ENCODE data around the gene TTC29. TPM values are rescaled to one million over a fixed set of nuclear protein-coding genes. Genes with fewer than 3 reads are reported as not detected.

The TTC29 gene
- total and polyA plus RNA-seq, 2 experiments from 2014 or later, result 0.52 to 0.60 TPM

- DNase-seq (ENCODE audit: low spot score) (no peak), ATAC-seq (no peak)
- Histone ChIP-seq H3K27me3 (ENCODE audit: insufficient read depth) (no peaks in the 10 kb centered on the region), H4K20me1 (replicated peaks; ENCODE audit: insufficient read depth) (no peaks in the 10 kb centered on the region), H2AFZ (no peak overlapping the region), H3K36me3 (ENCODE audit: insufficient read depth) (no peaks in the 10 kb centered on the region), H3K9me2 (ENCODE audit: insufficient read depth) (no peaks in the 10 kb centered on the region), H3F3A (replicated peaks; ENCODE audit: low read depth) (no peaks in the 10 kb centered on the region), H3K27ac (ENCODE audit: low read depth) (no peak overlapping the region), H3K4me2 (no peak overlapping the region), H3K4me3 (no peak overlapping the region), H3K79me2 (replicated peaks; ENCODE audit: insufficient read depth) (no peaks in the 10 kb centered on the region), H3K4me1 (ENCODE audit: insufficient read depth) (no peaks in the 10 kb centered on the region)
- Mint-ChIP-seq H3K36me3 (ENCODE audit: low read depth) (no peaks in the 10 kb centered on the region), H3K9me3 (no peaks in the 10 kb centered on the region), H3K4me1 (no peaks in the 10 kb centered on the region), H3K27ac (no peak overlapping the region), H3K4me3 (no peak overlapping the region), H3K27me3 (ENCODE audit: insufficient read depth, low read depth, poor library complexity) (peaks cover 2% of the 10 kb centered on the region)
- TF ChIP-seq ZNF114 (CRISPR knock-in tag; IDR thresholded peaks at IDR 0.05) (no peak), CREB1 (CRISPR knock-in tag; IDR thresholded peaks at IDR 0.05; ENCODE audit: low read depth) (no peak), ZNF462 (CRISPR knock-in tag; IDR thresholded peaks at IDR 0.05) (no peak), STAT1 (IDR thresholded peaks at IDR 0.05; ENCODE audit: unreplicated experiment) (no peak), EZH2phosphoT487 (IDR thresholded peaks at IDR 0.05; ENCODE audit: unreplicated experiment) (no peak), POLR2AphosphoS5 (IDR thresholded peaks at IDR 0.05; ENCODE audit: low read depth) (no peak), ETS1 (IDR thresholded peaks at IDR 0.05) (no peak), EZH2 (IDR thresholded peaks at IDR 0.05; ENCODE audit: low read depth, unreplicated experiment) (no peak), NANOG (IDR thresholded peaks at IDR 0.05; ENCODE audit: borderline replicate concordance) (no peak), REST (IDR thresholded peaks at IDR 0.05; ENCODE audit: unreplicated experiment) (no peak), JUNB (IDR thresholded peaks at IDR 0.05; ENCODE audit: unreplicated experiment) (no peak), ZNF331 (CRISPR knock-in tag; IDR thresholded peaks at IDR 0.05; ENCODE audit: low read depth) (no peak)
- TF ChIP-seq, protein P1, sequence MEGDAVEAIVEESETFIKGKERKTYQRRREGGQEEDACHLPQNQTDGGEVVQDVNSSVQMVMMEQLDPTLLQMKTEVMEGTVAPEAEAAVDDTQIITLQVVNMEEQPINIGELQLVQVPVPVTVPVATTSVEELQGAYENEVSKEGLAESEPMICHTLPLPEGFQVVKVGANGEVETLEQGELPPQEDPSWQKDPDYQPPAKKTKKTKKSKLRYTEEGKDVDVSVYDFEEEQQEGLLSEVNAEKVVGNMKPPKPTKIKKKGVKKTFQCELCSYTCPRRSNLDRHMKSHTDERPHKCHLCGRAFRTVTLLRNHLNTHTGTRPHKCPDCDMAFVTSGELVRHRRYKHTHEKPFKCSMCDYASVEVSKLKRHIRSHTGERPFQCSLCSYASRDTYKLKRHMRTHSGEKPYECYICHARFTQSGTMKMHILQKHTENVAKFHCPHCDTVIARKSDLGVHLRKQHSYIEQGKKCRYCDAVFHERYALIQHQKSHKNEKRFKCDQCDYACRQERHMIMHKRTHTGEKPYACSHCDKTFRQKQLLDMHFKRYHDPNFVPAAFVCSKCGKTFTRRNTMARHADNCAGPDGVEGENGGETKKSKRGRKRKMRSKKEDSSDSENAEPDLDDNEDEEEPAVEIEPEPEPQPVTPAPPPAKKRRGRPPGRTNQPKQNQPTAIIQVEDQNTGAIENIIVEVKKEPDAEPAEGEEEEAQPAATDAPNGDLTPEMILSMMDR (conservative IDR thresholded peaks at IDR 0.05; ENCODE audit: low read depth in 2 of 2), result no peak
These were observed 30.5 kb downstream of the TTC29 start for GRCh38 chr4:146915132-146915531.

Data from GM23338 (cell line).